C4-2B (cell line): ENCODE measurements around the gene FNDC10.

Source experiments
- H3K27ac ChIP-seq: fragments of 450-650 bp; 2 replicates; pipeline ENCODE4 v1.5.1; 2017
- ZFX ChIP-seq: fragments of 450-650 bp; IDR thresholded peaks from 2 replicates; pipeline ENCODE4 v1.6.1; 2017
- TF ChIP-seq, protein P1 (sequence below): fragments of 450-650 bp; conservative IDR thresholded peaks from 2 replicates; pipeline ENCODE4 v1.5.1; 2017; ENCODE audit warnings: mild to moderate bottlenecking

The FNDC10 gene

DNA sequence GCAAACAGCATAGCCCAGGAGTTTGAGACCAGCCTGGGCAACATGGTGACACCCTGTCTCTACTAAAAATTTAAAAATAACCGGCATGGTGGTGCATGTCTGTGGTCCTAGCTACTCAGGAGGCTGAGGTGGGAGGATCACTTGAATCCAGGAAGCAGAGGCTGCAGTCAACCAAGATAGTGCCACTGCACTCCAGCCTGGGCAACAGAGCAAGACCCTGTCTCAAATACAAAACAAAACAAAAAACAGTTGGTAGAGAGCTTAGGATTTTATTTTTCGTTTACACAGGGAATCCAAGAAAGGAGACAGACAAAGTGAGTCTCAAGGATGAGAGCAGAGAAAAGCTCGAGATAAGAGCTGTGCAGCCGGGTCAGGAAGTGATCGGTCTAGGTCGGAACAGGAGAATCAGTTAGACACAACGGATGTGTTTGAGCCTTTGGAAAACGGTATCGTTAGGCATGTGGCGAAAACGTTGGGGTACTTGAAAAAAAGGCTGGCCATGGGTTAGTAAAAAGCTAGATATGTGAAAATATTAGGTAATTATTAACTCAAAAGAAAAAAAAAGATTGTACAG, 13.7 kb upstream of the FNDC10 start:
- TF ChIP-seq ZFX, result no peak
- TF ChIP-seq, protein P1, sequence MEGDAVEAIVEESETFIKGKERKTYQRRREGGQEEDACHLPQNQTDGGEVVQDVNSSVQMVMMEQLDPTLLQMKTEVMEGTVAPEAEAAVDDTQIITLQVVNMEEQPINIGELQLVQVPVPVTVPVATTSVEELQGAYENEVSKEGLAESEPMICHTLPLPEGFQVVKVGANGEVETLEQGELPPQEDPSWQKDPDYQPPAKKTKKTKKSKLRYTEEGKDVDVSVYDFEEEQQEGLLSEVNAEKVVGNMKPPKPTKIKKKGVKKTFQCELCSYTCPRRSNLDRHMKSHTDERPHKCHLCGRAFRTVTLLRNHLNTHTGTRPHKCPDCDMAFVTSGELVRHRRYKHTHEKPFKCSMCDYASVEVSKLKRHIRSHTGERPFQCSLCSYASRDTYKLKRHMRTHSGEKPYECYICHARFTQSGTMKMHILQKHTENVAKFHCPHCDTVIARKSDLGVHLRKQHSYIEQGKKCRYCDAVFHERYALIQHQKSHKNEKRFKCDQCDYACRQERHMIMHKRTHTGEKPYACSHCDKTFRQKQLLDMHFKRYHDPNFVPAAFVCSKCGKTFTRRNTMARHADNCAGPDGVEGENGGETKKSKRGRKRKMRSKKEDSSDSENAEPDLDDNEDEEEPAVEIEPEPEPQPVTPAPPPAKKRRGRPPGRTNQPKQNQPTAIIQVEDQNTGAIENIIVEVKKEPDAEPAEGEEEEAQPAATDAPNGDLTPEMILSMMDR, result no peak
- H3K27ac ChIP-seq, result peak overlapping the region; percentile 97

DNA sequence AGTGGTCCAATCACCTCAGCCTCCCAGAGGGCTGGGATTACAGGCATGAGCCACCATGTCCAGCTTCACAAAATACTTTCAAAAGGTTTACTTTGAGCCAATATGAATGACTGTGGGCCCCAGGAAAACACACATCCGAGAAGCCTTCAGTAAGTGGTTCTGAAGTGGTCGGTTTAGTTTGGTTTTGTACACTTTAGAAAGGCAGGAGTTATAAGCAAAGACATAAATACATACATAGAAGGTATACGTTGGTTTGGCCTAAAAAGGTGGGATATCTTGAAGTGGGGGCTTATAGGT, 12.1 kb upstream of the FNDC10 start:
- no peak overlapping the region for H3K27ac ChIP-seq
- TF ChIP-seq, protein P1, result no peak
- TF ChIP-seq ZFX, result no peak

DNA sequence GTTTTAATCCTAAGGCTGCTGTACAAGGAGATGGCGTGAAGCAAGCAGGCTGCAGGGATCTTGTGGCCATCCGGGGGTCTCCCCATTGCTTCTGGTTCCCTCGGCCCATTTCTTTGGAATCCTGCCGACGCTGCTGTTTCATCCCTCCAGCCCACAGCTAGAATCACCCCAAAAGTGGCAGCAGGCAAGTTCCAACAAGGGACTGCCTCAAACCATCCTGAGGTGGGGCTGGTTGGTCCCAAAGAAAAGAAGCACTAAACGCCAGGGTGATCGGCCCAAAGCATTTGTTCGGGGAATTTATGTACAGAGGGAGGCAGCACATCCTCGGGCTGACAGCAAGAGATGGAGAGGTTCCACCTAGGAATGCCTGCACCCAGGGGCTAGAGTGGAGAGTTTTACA, 10.9 kb upstream of the FNDC10 start:
- TF ChIP-seq ZFX, result no peak
- TF ChIP-seq, protein P1, result no peak
- no peak overlapping the region for H3K27ac ChIP-seq

DNA sequence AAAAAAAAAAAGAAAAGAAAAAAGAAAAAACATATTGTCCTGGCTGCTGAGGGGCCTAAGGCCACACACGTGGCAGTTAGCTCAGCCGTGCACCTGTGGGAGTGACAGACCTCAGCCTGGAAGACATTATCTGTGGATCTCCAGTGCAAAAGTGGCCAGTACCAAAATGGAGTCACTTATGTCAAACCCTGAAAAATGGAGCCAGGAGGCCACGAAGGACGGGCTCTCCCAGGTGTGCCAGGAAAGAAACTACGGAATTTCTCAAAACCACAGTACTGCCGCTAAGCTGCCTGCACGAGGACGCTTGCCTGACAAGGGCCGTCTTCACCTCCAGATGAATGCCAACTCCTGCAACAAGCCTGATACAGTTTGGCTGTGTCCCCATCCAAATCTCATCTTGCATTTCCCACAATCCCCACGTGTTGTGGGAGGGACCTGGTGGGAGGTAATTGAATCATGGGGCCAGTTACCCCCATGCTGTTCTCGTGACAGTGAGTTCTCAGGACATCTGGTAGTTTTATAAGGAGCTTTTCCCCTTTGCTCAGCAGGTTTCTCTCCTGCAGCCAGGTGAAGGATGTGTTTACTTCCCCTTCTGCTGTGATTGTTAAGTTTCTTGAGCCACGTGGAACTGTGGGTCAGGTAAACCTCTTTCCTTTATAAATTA, 10.0 kb upstream of the FNDC10 start:
- H3K27ac ChIP-seq, result 0 out of 2 replicates have a peak overlapping the region, but pooled peaks have one; percentile 3
- TF ChIP-seq, protein P1, result no peak
- TF ChIP-seq ZFX, result no peak

DNA sequence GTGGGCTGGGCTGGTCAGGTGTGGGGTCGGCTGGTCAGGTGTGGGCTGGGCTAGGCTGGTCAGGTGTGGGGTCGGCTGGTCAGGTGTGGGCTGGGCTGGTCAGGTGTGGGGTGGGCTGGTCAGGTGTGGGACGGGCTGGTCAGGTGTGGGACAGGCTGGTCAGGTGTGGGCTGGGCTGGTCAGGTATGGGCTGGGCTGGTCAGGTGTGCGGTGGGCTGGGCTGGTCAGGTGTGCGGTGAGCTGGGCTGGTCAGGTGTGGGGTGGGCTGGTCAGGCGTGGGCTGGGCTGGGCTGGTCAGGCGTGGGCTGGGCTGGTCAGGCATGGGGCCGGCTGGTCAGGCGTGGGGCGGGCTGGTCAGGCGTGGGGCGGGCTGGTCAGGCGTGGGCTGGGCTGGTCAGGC, 6.3 kb upstream of the FNDC10 start:
- no peak overlapping the region for H3K27ac ChIP-seq
- TF ChIP-seq, protein P1, result no peak
- TF ChIP-seq ZFX, result no peak

DNA sequence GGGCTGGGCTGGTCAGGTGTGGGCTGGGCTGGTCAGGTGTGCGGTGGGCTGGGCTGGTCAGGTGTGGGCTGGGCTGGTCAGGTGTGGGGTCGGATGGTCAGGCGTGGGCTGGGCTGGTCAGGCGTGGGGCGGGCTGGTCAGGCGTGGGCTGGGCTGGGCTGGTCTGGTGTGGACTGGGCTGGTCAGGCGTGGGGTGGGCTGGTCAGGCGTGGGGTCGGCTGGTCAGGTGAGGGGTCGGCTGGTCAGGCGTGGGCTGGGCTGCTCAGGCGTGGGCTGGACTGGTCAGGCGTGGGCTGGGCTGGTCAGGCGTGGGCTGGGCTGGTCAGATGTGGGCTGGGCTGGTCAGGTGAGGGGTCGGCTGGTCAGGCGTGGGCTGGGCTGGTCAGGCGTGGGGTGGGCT, 5.8 kb upstream of the FNDC10 start:
- no peak overlapping the region for H3K27ac ChIP-seq
- no peak for TF ChIP-seq ZFX
- TF ChIP-seq, protein P1, result no peak

DNA sequence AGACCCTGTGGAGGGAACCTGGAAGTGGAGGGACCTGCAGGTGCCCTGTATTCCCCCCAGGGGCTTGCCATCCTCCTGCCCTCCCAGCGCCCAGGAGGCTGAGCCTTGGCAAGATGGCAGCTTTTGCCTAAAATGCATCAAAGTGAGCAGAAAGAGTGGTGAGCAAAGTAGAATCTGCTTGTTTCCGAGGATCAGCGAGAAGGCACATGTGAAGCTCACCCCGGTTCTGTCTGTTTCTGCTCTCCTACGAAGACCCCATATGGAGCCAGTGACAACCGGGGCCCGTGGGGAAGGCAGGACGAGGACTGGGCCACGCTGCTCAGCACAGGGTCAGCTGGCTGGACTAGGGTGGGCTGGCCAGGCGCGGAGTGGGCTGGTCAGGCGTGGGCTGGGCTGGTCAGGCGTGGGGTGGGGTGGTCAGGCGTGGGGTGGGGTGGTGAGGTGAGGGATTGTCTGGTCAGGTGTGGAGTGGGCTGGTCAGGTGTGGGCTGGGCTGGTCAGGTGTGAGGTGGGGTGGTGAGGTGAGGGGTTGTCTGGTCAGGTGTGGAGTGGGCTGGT, 5.2 kb upstream of the FNDC10 start:
- TF ChIP-seq, protein P1, result no peak
- no peak for TF ChIP-seq ZFX
- no peak overlapping the region for H3K27ac ChIP-seq
